PC-9 (cell line): ENCODE results near the gene ARF3. TPM values are rescaled to one million over a fixed set of nuclear protein-coding genes. Genes with fewer than 3 reads are reported as not detected.

ENCODE experiments used
- BruUV-seq: library from RNA; stranded (reverse); fragments of 400-500 nt; replicated peaks from 2 replicates; lab custom pipeline; 2021; lab: Mats Ljungman, UMichigan
- CTCF ChIA-PET: fragments of 300-600 bp; sonication (Branson Sonifier 250); formaldehyde crosslinking; loops from one replicate; lab custom pipeline; 2022; ENCODE audit warnings: antibody characterized with exemption; lab: Charles Lee
- POLR2A ChIA-PET: fragments of 300-600 bp; sonication (Branson Sonifier 250); formaldehyde crosslinking; loops from one replicate; lab custom pipeline; 2022; ENCODE audit warnings: antibody characterized with exemption; ENCODE audit not compliant: unreplicated experiment; lab: Charles Lee
- DNase-seq, 2 experiments: peaks; one replicate each; pipeline versions ENCODE4 v3.0.0 to v3.0.0-alpha.2; 2015 to 2022; ENCODE audit warnings: mixed read lengths in 1 of 2
- H2AFZ ChIP-seq: fragments of 200-600 bp; sonication (generic); 2 replicates; pipeline ENCODE4 v1.8.1; 2017; ENCODE audit warnings: antibody characterized with exemption
- H3F3A ChIP-seq: fragments of 200-600 bp; sonication (generic); 2 replicates; pipeline ENCODE4 v1.8.1; 2017; ENCODE audit warnings: antibody characterized with exemption, mild to moderate bottlenecking, low read depth; ENCODE audit not compliant: insufficient read depth
- H3K27ac ChIP-seq: fragments of 200-600 bp; sonication (generic); 2 replicates; pipeline ENCODE4 v1.6.1; 2016; ENCODE audit warnings: mixed run types
- H3K27me3 ChIP-seq: fragments of 200-600 bp; sonication (generic); 2 replicates; pipeline ENCODE4 v1.6.1; 2016; ENCODE audit warnings: low read depth, mixed run types; ENCODE audit not compliant: insufficient read depth
- H3K36me3 ChIP-seq: fragments of 200-600 bp; sonication (generic); 2 replicates; pipeline ENCODE4 v1.6.1; 2016; ENCODE audit warnings: low read depth, mixed run types
- H3K4me1 ChIP-seq: fragments of 200-600 bp; sonication (generic); replicated peaks from 2 replicates; pipeline ENCODE4 v1.6.1; 2016; ENCODE audit warnings: mixed run types; ENCODE audit not compliant: insufficient read depth
- H3K4me2 ChIP-seq: fragments of 200-600 bp; sonication (generic); 2 replicates; pipeline ENCODE4 v1.6.1; 2017; ENCODE audit warnings: mixed run types
- H3K4me3 ChIP-seq: fragments of 200-600 bp; sonication (generic); 2 replicates; pipeline ENCODE4 v1.6.1; 2016; ENCODE audit warnings: mixed run types
- H3K79me2 ChIP-seq: fragments of 200-600 bp; sonication (generic); 2 replicates; pipeline ENCODE4 v1.6.1; 2017; ENCODE audit warnings: low read depth, mixed run types
- H3K9me2 ChIP-seq: fragments of 200-600 bp; sonication (generic); 2 replicates; pipeline ENCODE4 v1.8.1; 2017; ENCODE audit warnings: mild to moderate bottlenecking; ENCODE audit not compliant: insufficient read depth
- H3K9me3 ChIP-seq: fragments of 200-600 bp; sonication (generic); 2 replicates; pipeline ENCODE4 v1.8.1; 2016; ENCODE audit warnings: low read depth; ENCODE audit not compliant: insufficient read depth
- H4K20me1 ChIP-seq: fragments of 200-600 bp; sonication (generic); 2 replicates; pipeline ENCODE4 v1.8.1; 2017; ENCODE audit not compliant: insufficient read depth
- EZH2 ChIP-seq: fragments of 200-600 bp; sonication (generic); IDR thresholded peaks from 2 replicates; pipeline ENCODE4 v1.8.0; 2017; ENCODE audit warnings: antibody characterized with exemption, low read depth
- intact Hi-C: fragments of 100-400 bp; cut with micrococcal nuclease; formaldehyde crosslinking; loops from one replicate; pipeline ENCODE4 v1.10.0; 2022; ENCODE audit not compliant: unreplicated experiment
- total RNA-seq: library from RNA; stranded (reverse); gene quantifications from 2 replicates; pipeline ENCODE4 v1.2.3, GENCODE V29; 2021
- TF ChIP-seq, protein P1 (sequence below): fragments of 200-600 bp; sonication (generic); conservative IDR thresholded peaks from 2 replicates; pipeline ENCODE4 v1.6.1; 2017; ENCODE audit warnings: mixed run types, antibody characterized with exemption, mild to moderate bottlenecking, moderate library complexity

The ARF3 gene
- total RNA-seq, 1 experiment from 2014 or later: 205 TPM

DNA sequence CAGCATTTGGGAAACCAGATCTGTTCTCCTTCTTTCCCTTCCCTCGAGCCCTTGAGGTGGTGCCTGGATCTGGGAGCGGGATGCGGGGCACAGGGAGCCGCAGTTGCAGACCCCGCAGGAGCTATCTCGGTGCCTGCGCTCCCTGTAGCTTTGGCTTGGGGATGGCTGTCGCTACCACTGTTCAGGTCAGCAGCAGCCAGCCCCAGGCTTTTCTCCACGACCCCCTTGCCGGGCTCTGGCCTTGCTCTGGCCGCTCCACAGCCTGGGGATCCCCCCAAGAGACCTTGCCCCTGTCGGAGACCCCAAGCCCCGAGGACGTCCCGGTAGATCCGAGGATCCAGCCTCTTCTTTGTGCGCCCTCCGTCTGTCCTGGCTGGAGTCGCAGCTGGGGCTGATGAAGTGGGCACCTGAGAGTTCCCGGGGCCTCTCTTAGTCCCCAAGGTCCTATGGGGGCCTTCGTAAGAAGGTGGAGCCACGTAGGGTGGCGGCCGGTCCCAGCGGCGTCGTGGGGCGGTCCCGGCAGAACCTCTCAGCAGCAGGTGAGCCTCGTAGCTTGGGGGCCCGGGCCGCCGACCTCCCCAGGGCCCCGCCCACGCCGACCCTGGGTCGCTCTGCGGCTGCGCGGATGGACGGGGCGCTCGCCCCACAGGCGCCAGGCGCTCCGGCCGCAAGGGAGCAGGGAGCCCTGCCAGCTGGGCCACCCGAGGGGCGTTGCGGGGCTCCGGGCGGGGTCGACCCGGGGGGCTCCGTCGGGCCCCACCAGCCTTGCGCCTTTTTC, 40.6 kb upstream of the ARF3 start:
- H3F3A ChIP-seq: peaks cover 33% of the 10 kb centered on the region
- no peaks in the 10 kb centered on the region for H3K79me2 ChIP-seq
- no peaks in the 10 kb centered on the region for H3K36me3 ChIP-seq
- no peak overlapping the region for H3K27ac ChIP-seq
- no peaks in the 10 kb centered on the region for H3K27me3 ChIP-seq
- H4K20me1 ChIP-seq: no peaks in the 10 kb centered on the region
- intact Hi-C loops: loop anchor here (2.0 to 10.0 kb wide), 6 partner anchors 124 to 456 kb away; partner anchors contain the start of genes CACNB3 and KANSL2
- H3K4me3 ChIP-seq: peak overlapping the region; percentile 58; the same call in 1 of the 2 replicates
- H3K9me3 ChIP-seq: no peaks in the 10 kb centered on the region
- CTCF ChIA-PET: interaction anchor here (0.6 to 1.4 kb wide), 5 partner anchors 19 to 293 kb away, joined by 3 to 10 read pairs (median 4); partner anchors contain the start of genes ADCY6 and PRKAG1
- no peak overlapping the region for H2AFZ ChIP-seq
- peaks cover 25% of the 10 kb centered on the region for H3K4me1 ChIP-seq
- TF ChIP-seq EZH2: no peak
- TF ChIP-seq, protein P1, sequence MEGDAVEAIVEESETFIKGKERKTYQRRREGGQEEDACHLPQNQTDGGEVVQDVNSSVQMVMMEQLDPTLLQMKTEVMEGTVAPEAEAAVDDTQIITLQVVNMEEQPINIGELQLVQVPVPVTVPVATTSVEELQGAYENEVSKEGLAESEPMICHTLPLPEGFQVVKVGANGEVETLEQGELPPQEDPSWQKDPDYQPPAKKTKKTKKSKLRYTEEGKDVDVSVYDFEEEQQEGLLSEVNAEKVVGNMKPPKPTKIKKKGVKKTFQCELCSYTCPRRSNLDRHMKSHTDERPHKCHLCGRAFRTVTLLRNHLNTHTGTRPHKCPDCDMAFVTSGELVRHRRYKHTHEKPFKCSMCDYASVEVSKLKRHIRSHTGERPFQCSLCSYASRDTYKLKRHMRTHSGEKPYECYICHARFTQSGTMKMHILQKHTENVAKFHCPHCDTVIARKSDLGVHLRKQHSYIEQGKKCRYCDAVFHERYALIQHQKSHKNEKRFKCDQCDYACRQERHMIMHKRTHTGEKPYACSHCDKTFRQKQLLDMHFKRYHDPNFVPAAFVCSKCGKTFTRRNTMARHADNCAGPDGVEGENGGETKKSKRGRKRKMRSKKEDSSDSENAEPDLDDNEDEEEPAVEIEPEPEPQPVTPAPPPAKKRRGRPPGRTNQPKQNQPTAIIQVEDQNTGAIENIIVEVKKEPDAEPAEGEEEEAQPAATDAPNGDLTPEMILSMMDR: no peak
- H3K9me2 ChIP-seq: no peaks in the 10 kb centered on the region
- no TSS peak for BruUV-seq
- H3K4me2 ChIP-seq: peak overlapping the region; percentile 81
- POLR2A ChIA-PET: no interaction called here
- DNase-seq: peak in 1 of 2 experiments; percentile 52

DNA sequence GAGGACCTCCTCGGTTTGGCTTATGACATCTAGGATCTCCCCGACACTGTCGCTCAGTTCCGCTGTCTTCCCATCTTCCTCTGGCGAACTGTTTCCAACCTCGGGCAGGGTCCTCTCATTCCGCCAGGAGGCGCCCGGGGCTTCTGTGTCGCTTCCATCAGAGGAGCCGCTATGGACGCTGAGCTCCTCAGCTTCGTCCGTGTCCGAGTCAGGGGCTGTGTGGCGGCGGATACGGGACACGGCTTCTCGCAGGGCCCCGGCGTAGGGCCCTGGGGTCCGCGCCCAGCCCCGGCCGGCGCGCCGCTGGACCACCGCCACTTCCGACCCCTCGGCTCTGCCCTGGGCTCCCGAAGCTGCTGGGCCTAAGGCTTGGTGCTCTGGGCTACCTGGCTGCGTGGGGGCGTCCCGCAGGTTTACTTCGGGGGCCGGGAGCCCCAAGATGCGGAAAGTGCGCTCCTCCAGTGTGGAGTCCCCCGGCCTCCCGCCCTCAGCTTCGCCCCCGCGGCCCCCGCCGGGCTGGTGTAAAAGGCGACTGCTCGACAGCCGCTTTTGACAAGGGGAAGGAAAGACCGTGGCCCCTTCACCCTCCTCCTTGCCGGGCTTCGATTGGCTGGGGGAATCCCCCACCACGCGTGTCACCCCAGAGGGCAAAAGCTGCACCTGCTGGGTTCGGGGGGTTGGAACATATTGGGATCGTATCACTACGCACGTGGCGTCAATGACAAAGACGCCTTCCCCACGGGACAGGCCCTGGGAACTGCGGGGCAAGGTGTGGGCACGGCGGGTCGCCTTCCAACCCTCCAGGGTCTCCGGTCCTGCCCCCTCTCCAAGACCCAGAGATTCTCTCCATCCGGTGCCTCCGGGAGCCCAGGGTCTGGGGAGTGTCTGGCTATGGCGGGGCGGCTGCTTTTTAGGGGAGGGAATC, 39.8 kb upstream of the ARF3 start:
- no TSS peak for BruUV-seq
- H3K9me3 ChIP-seq: no peaks in the 10 kb centered on the region
- H3K9me2 ChIP-seq: no peaks in the 10 kb centered on the region
- ChIA-PET POLR2A (interaction anchor here (0.6 kb wide), 2 partner anchors 10 to 91 kb away, joined by 3 read pairs; no protein-coding TSS in a partner anchor), CTCF (interaction anchor here (0.6 to 2.0 kb wide), 11 partner anchors 17 to 288 kb away, joined by 3 to 10 read pairs (median 5); partner anchors contain the start of gene PRKAG1)
- H3F3A ChIP-seq: peaks cover 30% of the 10 kb centered on the region
- peak in 1 of 2 experiments; percentile 73 for DNase-seq
- no peaks in the 10 kb centered on the region for H4K20me1 ChIP-seq
- H3K4me3 ChIP-seq: no peak overlapping the region
- H3K27ac ChIP-seq: no peak overlapping the region
- H3K36me3 ChIP-seq: no peaks in the 10 kb centered on the region
- no peaks in the 10 kb centered on the region for H3K79me2 ChIP-seq
- H2AFZ ChIP-seq: no peak overlapping the region
- H3K4me1 ChIP-seq: peaks cover 25% of the 10 kb centered on the region
- H3K4me2 ChIP-seq: peak overlapping the region; percentile 58
- H3K27me3 ChIP-seq: no peaks in the 10 kb centered on the region
- intact Hi-C loops: loop anchor here (2.0 to 10.0 kb wide), 6 partner anchors 125 to 455 kb away; partner anchors contain the start of genes CACNB3 and KANSL2
- TF ChIP-seq EZH2: no peak
- TF ChIP-seq, protein P1: peak; percentile 67
